Panc1 (cell line): Measurements from ENCODE around the gene DLG3. TPM values are rescaled to one million over a fixed set of nuclear protein-coding genes. Genes with fewer than 3 reads are reported as not detected.

ENCODE experiments used
- ATAC-seq: fragments of 200-7000 bp; cut with Tn5 transposase; 2 replicates; pipeline ENCODE4 v1.9.1; 2020; ENCODE audit warnings: mild to moderate bottlenecking, moderate library complexity
- BruUV-seq: library from RNA; stranded (reverse); fragments of 400-500 nt; replicated peaks from 2 replicates; lab custom pipeline; 2021; lab: Mats Ljungman, UMichigan
- CTCF ChIA-PET: fragments of 300-600 bp; sonication (Branson Sonifier 250); formaldehyde crosslinking; loops from one replicate; lab custom pipeline; 2022; ENCODE audit warnings: antibody characterized with exemption; lab: Charles Lee
- POLR2A ChIA-PET: fragments of 300-600 bp; sonication (Branson Sonifier 250); formaldehyde crosslinking; loops from one replicate; lab custom pipeline; 2022; ENCODE audit warnings: antibody characterized with exemption; lab: Charles Lee
- DNase-seq: peaks from one replicate; pipeline ENCODE4 v3.0.0-alpha.2; 2010; ENCODE audit warnings: low read depth, low spot score
- H3K27ac ChIP-seq: 2 replicates; pipeline ENCODE4 v1.5.1; 2011; ENCODE audit warnings: mild to moderate bottlenecking, low read length, inconsistent platforms
- H3K27me3 ChIP-seq: fragments of 200-500 bp; sonication (Bioruptor generic); 2 replicates; pipeline ENCODE4 v1.6.0; 2014; ENCODE audit warnings: low read length, inconsistent platforms; ENCODE audit not compliant: control insufficient read depth, insufficient read depth
- H3K36me3 ChIP-seq: fragments of 200-500 bp; sonication (Bioruptor generic); 2 replicates; pipeline ENCODE4 v1.5.1; 2014; ENCODE audit warnings: inconsistent platforms, mild to moderate bottlenecking, low read length, moderate library complexity; ENCODE audit not compliant: control insufficient read depth, insufficient read depth
- H3K4me1 ChIP-seq: 2 replicates; pipeline ENCODE4 v1.5.1; 2011; ENCODE audit warnings: inconsistent platforms, mild to moderate bottlenecking, low read length, moderate library complexity; ENCODE audit not compliant: control insufficient read depth, insufficient read depth
- H3K4me3 ChIP-seq, 2 experiments: 2 replicates each; pipeline ENCODE4 v1.5.1; 2011 to 2012; ENCODE audit warnings: low read depth in 2 of 2, low read length in 2 of 2, mild to moderate bottlenecking in 2 of 2, inconsistent platforms in 1 of 2, moderate library complexity in 1 of 2
- H3K9me3 ChIP-seq: fragments of 200-500 bp; sonication (Bioruptor generic); 2 replicates; pipeline ENCODE4 v1.5.1; 2014; ENCODE audit warnings: low read depth, mild to moderate bottlenecking, inconsistent platforms, low read length, moderate library complexity; ENCODE audit not compliant: control insufficient read depth, insufficient read depth
- CTCF ChIP-seq: fragments of 450-650 bp; IDR thresholded peaks from 2 replicates; pipeline ENCODE4 v1.5.1; 2017; ENCODE audit warnings: mild to moderate bottlenecking
- POLR2AphosphoS5 ChIP-seq: IDR thresholded peaks from 2 replicates; pipeline ENCODE4 v1.6.1; 2012; ENCODE audit warnings: mild to moderate bottlenecking, low read depth, low read length, moderate library complexity
- REST ChIP-seq, 2 experiments: IDR thresholded peaks; 2 replicates each; pipeline ENCODE4 v1.6.1; 2011 to 2012; ENCODE audit warnings: low read depth in 2 of 2, control low read depth in 1 of 2, low read length in 1 of 2, mild to moderate bottlenecking in 1 of 2, moderate library complexity in 1 of 2; ENCODE audit not compliant: insufficient read depth in 1 of 2
- SIN3A ChIP-seq: IDR thresholded peaks from 2 replicates; pipeline ENCODE4 v1.6.1; 2012; ENCODE audit warnings: low read depth, mild to moderate bottlenecking, low read length, moderate library complexity, borderline replicate concordance; ENCODE audit not compliant: insufficient read depth
- TCF7L2 ChIP-seq: IDR thresholded peaks from 2 replicates; pipeline ENCODE4 v1.6.1; 2011; ENCODE audit warnings: mild to moderate bottlenecking, low read depth, low read length, inconsistent platforms
- in situ Hi-C: cut with HindIII; loops from 2 replicates; pipeline ENCODE4 v1.10.0; 2016; ENCODE audit warnings: low sequenced_read_pairs, low pct_unique_long_range_greater_than_20kb
- intact Hi-C: fragments of 100-400 bp; cut with micrococcal nuclease; formaldehyde crosslinking; loops from one replicate; pipeline ENCODE4 v1.10.0; 2022; ENCODE audit not compliant: unreplicated experiment
- total RNA-seq: library from RNA; stranded (reverse); gene quantifications from one replicate; pipeline ENCODE4 v1.2.1, GENCODE V29; 2021; ENCODE audit not compliant: unreplicated experiment

Gene DLG3
- total RNA-seq, 1 experiment from 2014 or later: 3.0 TPM

GRCh38 chrX:70554523-70554922, 109.9 kb downstream of the DLG3 start:
- TF ChIP-seq TCF7L2 (no peak), SIN3A (no peak), POLR2AphosphoS5 (no peak), CTCF (no peak), REST (IDR thresholded peaks at IDR 0.05; ENCODE audit: insufficient read depth in 1 of 2, low read depth in 2 of 2, low read length in 1 of 2) (no peak)
- no peak for DNase-seq
- ATAC-seq: no peak
- H3K27me3 ChIP-seq: no peaks in the 10 kb centered on the region; the same call in 1 of the 2 replicates
- no TSS peak for BruUV-seq
- CTCF ChIA-PET: interaction anchor here (1.8 kb wide), 1 partner anchor 103 kb away, joined by 6 read pairs; no protein-coding TSS in a partner anchor
- H3K4me1 ChIP-seq: no peaks in the 10 kb centered on the region
- POLR2A ChIA-PET: no interaction called here
- no peak overlapping the region for H3K27ac ChIP-seq
- no peaks in the 10 kb centered on the region for H3K36me3 ChIP-seq
- no peaks in the 10 kb centered on the region for H3K9me3 ChIP-seq
- H3K4me3 ChIP-seq: no peak overlapping the region
- in situ Hi-C loops: no loop called here
- intact Hi-C loops: loop anchor here (10.0 kb wide), 1 partner anchor 100 kb away; no protein-coding TSS in a partner anchor

GRCh38 chrX:70554948-70555347, 110.3 kb downstream of the DLG3 start:
- in situ Hi-C loops: no loop called here
- Histone ChIP-seq H3K4me3 (no peak overlapping the region), H3K27ac (no peak overlapping the region), H3K4me1 (no peaks in the 10 kb centered on the region), H3K27me3 (no peaks in the 10 kb centered on the region; the same call in 1 of the 2 replicates), H3K36me3 (no peaks in the 10 kb centered on the region), H3K9me3 (no peaks in the 10 kb centered on the region)
- DNase-seq (no peak), ATAC-seq (no peak)
- no peak for TF ChIP-seq POLR2AphosphoS5
- TF ChIP-seq TCF7L2: no peak
- TF ChIP-seq SIN3A: no peak
- no peak for TF ChIP-seq CTCF
- TF ChIP-seq REST (IDR thresholded peaks at IDR 0.05; ENCODE audit: insufficient read depth in 1 of 2, low read depth in 2 of 2, low read length in 1 of 2): no peak
- CTCF ChIA-PET: interaction anchor here (1.8 kb wide), 1 partner anchor 103 kb away, joined by 6 read pairs; no protein-coding TSS in a partner anchor
- POLR2A ChIA-PET: no interaction called here
- intact Hi-C loops: loop anchor here (10.0 kb wide), 1 partner anchor 100 kb away; no protein-coding TSS in a partner anchor
- no TSS peak for BruUV-seq
